GM19240 (cell line): ENCODE results near the gene KRT15.

ENCODE experiments used
- DNase-seq: peaks from one replicate; pipeline ENCODE4 v3.0.0; 2011; ENCODE audit warnings: low spot score; ENCODE audit not compliant: insufficient read length

The KRT15 gene

DNA sequence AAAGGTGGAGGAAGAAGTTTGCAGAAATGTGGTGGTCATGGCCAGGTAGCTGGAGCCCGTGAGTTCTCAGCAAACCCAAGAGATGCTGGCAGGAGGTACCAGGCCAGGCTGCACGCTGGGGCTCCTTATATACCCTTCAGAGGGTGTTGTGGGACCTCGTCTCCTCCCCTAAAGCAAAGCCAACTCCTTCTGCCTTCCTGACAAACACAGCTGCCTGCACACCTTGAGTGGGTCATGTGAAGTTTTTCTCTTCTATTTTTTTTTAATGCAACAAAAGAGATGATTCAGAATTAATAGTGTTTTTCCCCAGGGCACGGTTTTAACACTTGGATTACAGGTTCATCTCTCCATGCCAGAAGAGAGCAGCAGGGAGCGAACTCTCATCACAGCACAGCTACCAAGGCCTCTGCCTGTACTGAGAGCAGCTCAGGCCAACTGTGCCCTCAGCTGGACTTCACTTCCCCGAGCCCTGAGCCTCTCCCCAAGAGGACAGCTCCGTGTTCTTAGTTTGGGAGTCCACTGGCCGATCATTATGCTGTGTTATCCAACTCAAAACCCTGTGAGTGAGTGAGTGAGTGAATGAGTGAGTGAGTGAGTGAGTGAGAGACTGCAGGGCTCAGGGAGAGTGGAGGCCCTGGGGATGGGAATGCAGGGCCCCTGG lies at the start of gene KRT15:
Gene KRT15 (minus strand): TSS at position 102 of the 661 bp plus-strand sequence. CDS start 63 bp downstream, at position 39.
- no peak for DNase-seq

DNA sequence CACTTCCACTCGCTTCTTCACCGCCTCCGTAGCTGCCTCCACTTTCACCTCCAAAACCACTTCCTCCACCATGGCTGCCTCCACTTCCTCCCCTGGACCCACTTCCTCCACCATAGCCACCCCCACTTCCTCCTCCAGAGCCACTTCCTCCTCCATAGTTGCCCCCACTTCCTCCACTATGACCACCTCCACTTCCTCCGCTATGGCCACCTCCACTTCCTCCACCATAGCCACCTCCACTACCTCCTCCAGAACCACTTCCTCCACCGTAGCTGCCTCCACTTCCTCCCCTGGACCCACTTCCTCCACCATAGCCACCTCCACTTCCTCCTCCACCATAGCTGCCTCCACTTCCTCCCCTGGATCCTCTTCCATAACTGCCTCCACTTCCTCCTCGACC lies 48.6 kb upstream of the KRT15 start:
- DNase-seq: no peak

DNA sequence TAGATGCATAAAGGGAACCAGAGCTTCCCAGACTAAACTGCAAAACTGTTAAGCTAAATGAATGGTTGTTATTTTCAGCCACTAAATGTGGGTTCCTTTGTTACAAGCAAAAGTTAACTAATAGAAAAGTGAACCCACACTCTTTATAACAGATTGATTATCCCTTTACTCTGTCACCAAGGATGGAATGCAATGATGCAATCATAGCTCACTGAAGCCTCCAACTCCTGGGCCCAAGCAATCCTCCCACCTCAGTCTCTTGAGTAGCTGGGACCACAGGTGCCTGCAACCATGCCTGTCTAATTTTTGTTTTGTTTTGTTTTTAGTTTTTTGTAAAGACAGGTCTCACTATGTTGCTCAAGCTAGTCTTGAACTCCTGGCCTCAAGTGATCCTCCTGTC lies 46.6 kb upstream of the KRT15 start:
- DNase-seq: no peak

DNA sequence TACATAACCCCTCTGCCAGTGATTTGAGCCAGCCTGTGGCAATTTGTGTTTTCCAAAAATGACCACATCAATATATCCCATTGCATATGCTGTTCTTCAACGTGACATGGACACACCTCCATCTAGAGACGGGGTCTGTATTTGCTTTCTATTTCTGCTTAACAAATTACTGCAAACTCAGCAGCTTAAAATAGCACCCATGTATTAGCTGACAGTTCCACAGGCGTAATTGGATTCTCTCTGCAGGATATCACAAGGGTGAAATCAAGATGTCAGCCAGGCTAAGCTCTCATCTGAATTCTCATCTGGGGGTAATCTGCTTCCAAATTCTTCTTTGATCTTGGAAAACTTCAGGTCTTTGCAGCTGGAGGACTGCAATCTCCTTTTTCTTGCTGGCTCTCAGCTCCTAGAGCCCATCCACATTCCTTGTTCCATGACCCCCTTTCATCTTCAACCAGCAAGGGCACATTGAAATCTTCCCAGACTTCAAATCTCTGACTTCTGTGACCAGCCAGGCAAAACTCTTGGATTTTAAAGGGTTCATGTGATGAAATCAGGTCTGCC lies 45.0 kb upstream of the KRT15 start:
- no peak for DNase-seq

DNA sequence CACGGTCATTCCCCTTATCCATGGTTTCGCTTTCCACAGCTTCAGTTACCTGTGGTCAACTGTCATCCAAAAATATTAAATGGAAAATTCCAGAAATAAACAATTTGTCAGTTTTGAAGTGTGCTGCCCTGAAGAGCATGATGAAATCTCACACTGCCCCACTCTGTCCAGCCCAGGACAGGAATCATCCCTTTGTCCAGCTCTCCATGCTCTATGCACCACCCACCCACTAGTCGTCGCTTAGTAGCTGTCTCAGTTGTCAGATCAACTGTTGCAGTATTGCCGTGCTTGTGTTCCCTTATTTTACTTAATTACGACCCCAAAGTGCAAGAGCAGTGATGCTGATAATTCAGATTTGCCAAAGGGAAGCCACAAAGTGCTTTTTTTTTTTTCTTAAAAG lies 42.9 kb upstream of the KRT15 start:
- DNase-seq: no peak

DNA sequence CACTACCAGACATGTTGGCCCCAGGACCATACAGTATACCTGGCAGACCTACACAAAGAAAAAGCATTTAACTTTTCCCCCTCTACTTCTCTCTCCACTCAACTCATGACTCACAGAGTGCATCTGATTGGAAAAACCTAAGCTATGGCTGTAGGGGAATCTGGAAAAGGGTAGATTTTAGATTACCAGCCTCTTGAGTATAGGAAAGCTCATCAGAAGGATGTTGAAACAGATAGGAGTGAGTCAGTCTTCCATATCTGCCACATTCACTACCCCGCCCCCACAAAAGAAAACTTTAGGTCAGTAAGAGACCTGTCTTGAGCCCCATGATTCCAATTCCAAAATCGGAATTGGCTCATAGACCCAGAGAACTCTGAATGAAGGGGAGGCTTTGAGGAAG lies 40.9 kb upstream of the KRT15 start:
- no peak for DNase-seq

DNA sequence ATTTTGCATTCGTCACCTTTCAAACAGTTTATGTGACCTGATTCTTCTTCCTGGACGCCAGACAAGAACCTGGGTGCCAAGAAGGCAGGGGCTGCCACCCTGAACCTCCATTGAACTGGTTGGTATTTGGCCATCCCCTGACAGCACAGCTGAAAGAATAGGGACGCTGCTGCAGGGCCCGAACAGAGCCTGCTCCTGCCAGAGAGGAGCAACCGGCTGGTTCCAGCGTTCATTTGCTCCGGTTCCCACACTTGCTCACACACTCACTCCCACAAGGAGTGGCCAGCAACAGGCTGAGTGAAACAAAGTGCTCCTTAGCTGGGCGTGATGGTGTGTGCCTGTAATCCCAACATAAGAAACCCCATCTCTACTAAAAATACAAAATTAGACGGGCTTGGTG lies 38.2 kb upstream of the KRT15 start:
- no peak for DNase-seq

DNA sequence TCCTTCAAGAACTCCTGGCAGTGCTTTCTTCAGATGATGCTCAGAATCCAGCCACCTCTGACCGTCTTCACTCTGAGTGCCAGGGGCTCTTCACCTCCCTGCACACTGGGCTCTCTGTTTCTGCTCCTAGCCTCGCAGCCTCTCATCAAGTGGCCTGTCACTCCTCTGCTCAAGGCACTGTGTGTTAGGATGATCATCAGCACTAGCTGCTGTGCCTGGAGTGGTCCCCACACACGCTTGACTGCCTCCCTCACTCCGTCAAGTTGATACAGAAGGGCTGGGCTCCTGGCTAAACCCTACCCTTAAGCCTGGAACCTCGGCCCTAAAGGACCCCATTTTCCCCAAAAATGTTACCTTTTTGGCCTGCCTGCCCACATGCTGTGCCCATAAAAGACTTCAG lies 37.6 kb upstream of the KRT15 start:
- no peak for DNase-seq

DNA sequence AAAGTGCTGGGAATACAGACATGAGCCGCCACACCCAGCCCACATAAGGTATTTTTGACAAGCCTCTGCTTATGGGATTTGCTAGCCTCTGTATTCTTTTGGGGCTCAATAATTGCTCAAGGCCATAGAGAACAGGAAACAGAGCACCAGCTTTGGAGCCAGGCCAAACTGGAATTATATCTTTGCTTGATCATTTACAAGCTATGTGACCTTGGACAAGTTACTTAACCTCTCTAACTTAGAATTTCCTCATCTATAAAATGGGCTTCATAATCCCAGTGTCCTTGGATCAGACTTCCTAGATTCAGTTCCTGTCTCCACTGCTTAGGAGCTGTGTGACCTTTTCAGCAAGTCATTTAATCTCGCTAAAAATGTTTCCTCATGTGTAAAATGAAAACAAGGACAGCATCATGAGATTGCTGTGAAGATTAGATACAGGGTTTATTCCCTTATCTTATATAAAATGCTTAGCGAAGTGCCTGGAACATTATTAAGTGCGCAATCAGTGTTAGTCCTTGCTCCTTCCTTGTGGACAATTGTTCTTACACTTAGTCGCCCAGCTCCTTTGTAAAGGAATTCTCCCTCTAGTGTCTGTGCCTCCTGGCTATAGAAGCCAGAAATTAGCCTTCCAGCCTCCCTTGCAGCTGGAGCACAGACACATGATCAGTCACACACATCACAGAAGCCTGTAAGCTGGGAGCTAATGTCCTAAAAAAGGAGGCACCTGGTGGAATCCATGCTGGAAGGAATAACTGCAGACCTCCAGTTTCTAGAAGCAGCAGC lies 36.6 kb upstream of the KRT15 start:
- no peak for DNase-seq

DNA sequence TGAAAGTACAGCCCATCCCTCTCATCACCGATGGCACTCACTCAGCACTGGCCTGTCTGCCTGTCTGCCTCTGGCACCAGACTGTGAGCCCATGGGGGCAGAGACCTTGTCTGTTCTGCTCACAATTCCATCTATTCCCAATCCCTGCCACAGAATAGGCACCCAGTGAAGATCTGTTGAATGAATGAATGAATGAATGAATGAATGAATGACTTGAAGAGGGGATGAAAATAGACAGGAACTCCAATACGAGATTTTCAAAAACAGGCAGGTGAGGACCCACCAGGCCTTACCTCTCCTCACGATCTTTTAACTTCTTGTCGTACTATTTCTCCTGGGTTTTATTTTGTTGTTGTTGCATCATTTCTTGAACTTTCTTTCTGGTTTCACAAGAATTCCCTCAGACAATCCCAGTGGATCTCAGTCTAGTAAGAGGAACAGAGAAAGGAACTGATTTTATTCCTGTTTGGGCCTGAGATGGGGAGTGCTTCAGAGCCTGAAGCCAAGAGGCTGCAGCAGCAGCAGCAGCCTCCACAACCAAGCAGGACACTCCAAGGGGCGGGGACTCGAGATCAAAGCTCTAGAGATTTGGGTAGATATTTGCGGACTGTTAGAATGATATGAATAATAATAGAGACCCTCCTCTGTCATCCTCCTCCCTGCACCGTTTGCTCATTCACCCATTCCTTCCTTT lies 35.4 kb upstream of the KRT15 start:
- DNase-seq: no peak

DNA sequence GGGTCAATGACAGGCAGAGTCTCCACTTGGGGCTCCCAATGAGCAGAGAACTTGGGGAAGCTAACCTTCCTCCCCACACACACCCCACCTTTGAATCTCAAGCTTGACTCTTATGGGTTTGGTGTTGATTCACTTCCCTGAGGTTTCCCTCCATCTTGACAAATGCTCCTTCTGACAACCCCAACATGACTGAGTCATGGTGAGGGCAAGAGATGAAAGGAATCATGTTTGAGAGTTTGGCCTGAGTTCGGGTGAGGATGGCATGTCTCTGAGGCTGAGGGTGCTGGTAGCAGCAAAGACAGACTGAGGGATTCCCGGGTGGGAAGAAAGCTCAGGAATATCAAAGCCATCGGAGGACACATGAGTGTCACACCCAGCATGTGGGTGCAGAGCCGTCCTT lies 34.5 kb upstream of the KRT15 start:
- DNase-seq: no peak

DNA sequence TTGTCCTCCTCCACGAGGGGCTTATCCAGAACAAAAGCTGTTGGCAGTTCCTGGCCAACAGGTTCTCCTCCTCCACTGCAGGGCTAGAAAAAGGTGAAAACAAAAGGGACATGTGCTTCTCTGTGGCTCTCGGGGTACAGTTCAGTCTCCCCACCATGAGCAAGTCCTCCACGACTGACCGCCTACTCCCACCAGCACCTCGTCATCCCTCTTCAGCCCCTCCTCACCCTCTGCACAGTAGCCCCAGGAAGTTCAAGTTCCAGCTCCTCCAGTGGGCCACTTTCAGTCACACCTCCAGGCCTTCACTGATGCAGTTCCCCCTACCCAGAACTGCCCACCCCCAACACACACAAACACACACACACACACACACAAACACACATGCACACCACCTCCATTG lies 33.8 kb upstream of the KRT15 start:
- DNase-seq: no peak

DNA sequence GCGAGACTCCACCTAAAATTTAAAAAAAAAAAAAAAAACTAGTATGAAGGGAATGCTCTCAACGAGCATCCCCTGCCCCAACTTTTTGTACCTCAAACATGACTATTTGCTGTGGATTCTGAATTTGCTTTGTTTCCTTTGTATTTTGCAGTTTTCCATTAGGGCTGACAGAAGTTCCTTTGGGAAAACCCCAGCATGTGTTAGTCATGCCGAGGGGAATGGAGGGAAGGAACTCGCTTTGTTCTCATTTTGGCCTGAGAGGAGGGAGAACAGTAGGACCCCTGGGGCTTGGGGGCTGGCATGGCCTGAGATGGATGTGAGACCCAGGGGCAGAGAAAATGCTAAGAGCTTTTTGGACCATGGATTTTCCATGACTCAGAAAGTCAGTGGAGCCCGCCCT lies 32.7 kb upstream of the KRT15 start:
- no peak for DNase-seq

DNA sequence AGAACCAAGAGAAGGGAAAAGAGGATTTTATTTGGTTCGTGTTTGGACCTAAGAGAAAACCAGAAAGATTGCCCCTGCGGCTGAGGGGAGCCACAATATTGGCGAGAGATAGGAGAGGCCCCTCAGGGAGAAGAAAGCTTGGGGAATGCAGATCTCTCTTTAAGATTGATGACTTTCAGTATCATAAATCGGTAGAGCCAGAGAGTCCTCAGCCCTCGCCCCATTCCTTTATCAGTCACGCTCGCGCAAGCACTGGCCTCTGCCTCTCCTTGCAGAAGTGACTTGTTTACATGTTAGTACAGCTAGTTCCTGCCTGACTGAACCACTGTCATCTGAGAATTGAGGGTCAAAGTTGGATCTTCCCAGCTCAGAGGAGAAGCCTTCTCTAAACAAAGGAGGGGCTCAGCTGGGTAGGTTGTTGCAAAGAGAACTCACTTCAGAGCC lies 30.9 kb upstream of the KRT15 start:
- no peak for DNase-seq

DNA sequence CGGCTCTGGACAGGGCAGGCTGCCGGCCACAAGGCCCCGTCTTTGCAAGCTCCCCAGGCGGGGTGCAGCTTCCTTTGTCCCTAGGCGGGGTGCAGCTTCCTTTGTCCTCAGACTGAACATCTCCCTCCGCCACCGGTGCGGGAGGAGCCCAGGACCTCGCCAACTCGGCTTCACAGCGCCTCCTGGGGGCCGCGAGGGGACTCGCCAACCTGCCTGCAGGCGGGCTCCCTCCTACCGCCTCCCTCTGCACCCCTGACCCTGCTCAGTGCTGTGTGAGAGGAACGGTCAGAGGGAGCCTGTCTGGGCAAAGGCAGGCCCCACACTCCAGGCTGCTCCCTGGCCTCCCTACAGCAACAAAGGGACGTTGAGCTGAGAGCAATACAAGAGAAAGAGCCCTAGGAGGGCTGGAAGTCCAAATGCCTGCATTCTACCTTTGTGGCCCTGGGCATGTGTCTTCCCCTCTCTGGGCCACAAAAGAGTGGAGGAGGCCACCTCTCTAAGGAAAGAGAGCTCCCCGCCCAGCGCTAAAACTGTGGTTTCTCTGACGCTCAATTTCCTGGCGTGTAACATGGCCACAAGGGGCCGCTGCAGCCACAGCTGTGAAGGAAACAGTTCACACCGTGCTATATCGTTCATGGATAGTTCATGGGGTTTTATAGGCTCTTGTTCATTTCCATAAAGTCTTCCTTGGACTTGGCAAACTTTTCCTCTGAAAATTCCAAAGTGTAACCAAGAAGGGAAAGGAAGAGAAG lies 30.3 kb upstream of the KRT15 start:
- peak; percentile 71 for DNase-seq

DNA sequence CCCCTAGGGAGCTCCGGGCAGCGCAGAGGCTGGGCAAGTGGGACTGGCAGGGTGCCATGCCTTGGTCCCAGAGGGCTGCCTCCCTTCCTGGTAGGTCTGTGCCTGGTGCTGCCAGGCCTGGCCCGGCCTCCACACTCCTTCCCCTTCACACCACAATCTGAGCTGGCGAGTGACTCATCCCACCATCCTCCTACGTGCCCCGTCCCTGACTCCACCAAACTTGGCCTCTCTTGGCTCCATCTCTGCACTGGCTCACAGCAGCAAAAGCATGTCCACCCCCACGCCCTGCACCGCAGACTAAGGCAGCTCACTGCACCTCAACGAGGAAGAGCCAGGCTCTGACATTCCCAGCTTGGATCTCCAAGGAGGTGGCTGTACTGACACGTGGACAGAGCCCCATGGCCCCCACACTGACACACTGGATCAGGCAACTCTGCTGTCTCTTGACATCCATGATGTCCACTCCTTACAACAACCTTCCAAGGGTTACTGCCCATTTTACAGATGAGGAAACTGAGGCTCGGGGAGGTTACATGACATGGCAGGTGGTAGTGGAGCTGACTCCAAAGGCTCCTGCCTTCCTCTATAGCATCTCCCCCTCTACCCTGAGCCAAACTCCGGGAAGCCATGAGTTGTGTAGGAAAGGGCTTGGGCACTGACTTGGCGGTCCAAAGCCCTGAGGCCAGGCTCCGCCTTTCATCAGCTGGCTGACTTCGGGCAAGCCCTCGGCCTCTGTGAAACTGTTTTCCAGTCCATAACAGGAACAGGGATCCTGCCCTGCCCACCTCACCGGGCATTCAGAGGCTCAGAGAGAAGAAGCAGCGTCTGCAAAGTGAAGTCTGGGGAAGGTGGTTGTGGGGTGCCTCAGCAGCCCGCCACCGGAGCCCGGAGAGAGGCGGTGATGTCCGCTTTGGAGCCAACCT lies 29.5 kb upstream of the KRT15 start:
- no peak for DNase-seq

DNA sequence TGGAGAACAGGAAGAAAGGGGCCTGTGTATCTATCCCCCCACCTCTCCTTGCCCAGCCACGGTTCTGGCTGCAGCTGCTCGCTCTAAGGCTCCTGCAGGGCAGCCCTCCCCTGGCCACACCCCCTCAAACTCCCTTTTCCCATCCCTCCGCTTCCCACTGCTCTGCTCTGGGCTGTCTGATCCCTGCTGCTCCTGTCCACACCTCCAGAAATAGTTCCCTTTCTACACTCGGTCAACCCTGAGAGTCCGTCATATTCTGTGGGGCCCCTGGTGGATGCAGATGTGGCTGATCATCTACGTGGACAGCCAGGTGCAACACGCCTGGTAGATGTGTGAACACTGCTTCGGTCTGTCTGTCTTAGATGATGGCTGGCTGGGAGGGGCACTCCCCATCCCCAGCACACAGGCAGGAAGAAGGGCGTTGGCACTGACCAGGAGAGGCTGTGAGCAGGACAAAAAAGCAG lies 28.7 kb upstream of the KRT15 start:
- no peak for DNase-seq

DNA sequence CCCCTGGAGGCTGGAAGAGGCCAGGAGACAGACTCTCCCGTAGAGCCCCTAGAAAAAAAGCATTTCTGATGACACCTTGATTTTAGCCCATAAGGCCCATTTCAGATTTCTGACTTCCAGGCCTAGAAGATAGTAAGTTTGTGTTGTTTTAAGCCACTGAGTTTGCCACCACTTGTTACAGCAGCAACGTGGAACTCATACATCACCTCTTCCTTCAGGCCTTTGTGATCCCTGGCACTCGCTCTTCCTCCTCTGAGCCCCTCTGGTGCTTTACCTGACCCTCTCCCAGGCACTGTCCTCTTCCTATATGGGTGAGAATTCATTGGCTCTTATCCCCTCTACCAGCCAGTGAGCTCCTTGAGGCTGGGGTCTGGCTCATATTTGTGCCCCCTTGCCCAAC lies 28.1 kb upstream of the KRT15 start:
- DNase-seq: no peak

DNA sequence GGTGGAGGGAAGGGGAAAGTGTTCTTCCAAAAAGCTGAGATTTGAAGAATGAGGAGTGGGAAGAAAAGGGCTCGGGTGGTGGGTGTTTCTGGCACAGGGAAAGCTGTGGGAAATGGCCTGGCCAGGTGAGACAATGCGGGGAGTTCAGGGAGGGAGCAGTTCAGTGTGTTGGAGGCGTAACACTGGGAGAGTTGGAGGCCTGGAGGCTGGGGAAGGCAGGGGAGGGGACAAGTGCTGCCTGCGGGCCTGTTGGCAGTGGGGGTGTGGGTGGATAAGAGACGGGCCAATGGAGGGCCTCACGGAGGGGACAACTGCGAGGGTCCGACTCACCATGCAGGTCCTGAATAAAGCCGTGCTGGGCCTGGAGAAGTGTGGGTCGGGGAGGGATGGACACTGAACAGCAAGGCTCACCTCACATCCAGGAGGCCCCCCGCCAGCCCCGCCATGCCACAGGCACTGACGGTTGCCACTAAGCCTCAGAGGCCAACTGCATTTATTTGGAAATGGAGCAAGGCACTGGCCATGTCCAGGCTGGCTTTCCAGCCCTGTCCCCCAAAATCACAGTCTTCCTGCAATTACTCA lies 27.2 kb upstream of the KRT15 start:
- no peak for DNase-seq

DNA sequence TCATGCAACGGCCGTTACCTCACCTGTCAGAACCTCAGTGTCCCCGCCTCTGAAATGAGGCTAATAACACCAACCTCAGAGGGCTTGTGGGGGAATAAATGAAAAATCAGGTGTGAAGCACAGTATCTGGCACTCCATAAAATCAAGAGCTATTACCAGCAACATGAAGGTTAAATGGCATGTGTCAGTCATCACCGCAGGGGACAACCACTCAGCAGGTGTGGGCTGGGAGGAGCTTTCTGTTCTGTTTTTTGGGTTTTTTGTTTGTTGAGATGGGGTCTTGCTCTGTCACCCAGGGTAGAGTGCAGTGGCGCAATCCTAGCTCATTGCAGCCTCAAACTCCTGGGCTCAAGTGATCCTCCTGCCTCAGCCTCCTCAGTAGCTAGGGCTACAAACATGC lies 26.2 kb upstream of the KRT15 start:
- no peak for DNase-seq
